HG03575 (cell line): ENCODE measurements around the gene NKAIN2.
"Not testable (repeated sequence)": the region's sequence is repeated elsewhere in the genome, so short reads cannot be mapped to it uniquely, and the experiment has no call there.

Source experiments
- ATAC-seq: cut with Tn5 transposase; IDR thresholded peaks from one replicate; pipeline ENCODE4 v1.9.1; 2021; ENCODE audit not compliant: unreplicated experiment, insufficient number of reproducible peaks, low FRiP score; ENCODE audit errors: extremely low read depth

The NKAIN2 gene

GRCh38 chr6:124131259-124131658, 327.6 kb downstream of the NKAIN2 start:
- ATAC-seq: no peak

GRCh38 chr6:124131779-124132178, 328.1 kb downstream of the NKAIN2 start:
- ATAC-seq: no peak

- no peak for ATAC-seq
These were observed 328.6 kb downstream of the NKAIN2 start for GRCh38 chr6:124132256-124132655.

GRCh38 chr6:124142852-124143251, 339.2 kb downstream of the NKAIN2 start:
- no peak for ATAC-seq

- no peak for ATAC-seq
These were observed 339.8 kb downstream of the NKAIN2 start for GRCh38 chr6:124143435-124143834.

- no peak for ATAC-seq
These were observed 344.0 kb downstream of the NKAIN2 start for GRCh38 chr6:124147621-124148020.

- ATAC-seq: no peak
These were observed 344.7 kb downstream of the NKAIN2 start for GRCh38 chr6:124148236-124148957.

- no peak for ATAC-seq
These were observed 346.0 kb downstream of the NKAIN2 start for GRCh38 chr6:124149646-124150045.

- no peak for ATAC-seq
These were observed 354.4 kb downstream of the NKAIN2 start for GRCh38 chr6:124158024-124158423.

GRCh38 chr6:124163676-124164075, 360.0 kb downstream of the NKAIN2 start:
- no peak for ATAC-seq

- ATAC-seq: no peak
These were observed 360.7 kb downstream of the NKAIN2 start for GRCh38 chr6:124164343-124164742.

- ATAC-seq: not testable (repeated sequence)
These were observed 363.6 kb downstream of the NKAIN2 start for GRCh38 chr6:124167249-124167648.

- ATAC-seq: no peak
These were observed 386.6 kb downstream of the NKAIN2 start for GRCh38 chr6:124190256-124190655.

- no peak for ATAC-seq
These were observed 389.5 kb downstream of the NKAIN2 start for GRCh38 chr6:124193132-124193531.

GRCh38 chr6:124197148-124197547, 393.5 kb downstream of the NKAIN2 start:
- ATAC-seq: no peak

GRCh38 chr6:124199286-124199685, 395.6 kb downstream of the NKAIN2 start:
- no peak for ATAC-seq

- no peak for ATAC-seq
These were observed 397.0 kb downstream of the NKAIN2 start for GRCh38 chr6:124200661-124201060.

- no peak for ATAC-seq
These were observed 399.6 kb downstream of the NKAIN2 start for GRCh38 chr6:124203101-124203811.

- no peak for ATAC-seq
These were observed 400.1 kb downstream of the NKAIN2 start for GRCh38 chr6:124203812-124204167.

GRCh38 chr6:124205921-124206320, 402.3 kb downstream of the NKAIN2 start:
- no peak for ATAC-seq
